MCF 10A (cell line): Measurements from ENCODE around the gene PKDCC. TPM values are rescaled to one million over a fixed set of nuclear protein-coding genes. Genes with fewer than 3 reads are reported as not detected.
"Not testable (repeated sequence)": the region's sequence is repeated elsewhere in the genome, so short reads cannot be mapped to it uniquely, and the experiment has no call there.

Experiments used
- BruUV-seq: library from RNA; stranded (reverse); fragments of 400-500 nt; replicated peaks from 2 replicates; lab custom pipeline; 2021; lab: Mats Ljungman, UMichigan
- CTCF ChIA-PET: fragments of 300-600 bp; sonication (Branson Sonifier 250); formaldehyde crosslinking; extraction: SDS; loops from one replicate; lab custom pipeline; 2021; ENCODE audit warnings: antibody characterized with exemption, inconsistent platforms; lab: Yijun Ruan, JAX
- POLR2A ChIA-PET: fragments of 300-600, 350-650 bp; sonication (Branson Sonifier 250); formaldehyde crosslinking; extraction: SDS; loops from one replicate; lab custom pipeline; 2020; ENCODE audit warnings: antibody characterized with exemption, inconsistent platforms; lab: Yijun Ruan, JAX
- DNase-seq: peaks from one replicate; pipeline ENCODE4 v3.0.0-alpha.2; 2018; ENCODE audit not compliant: unreplicated experiment
- H3K27ac Mint-ChIP-seq: one replicate; pipeline ENCODE4 v1.8.0; 2022; ENCODE audit warnings: mild to moderate bottlenecking, low read depth, mixed read lengths; ENCODE audit not compliant: unreplicated experiment
- H3K27me3 Mint-ChIP-seq: one replicate; pipeline ENCODE4 v1.8.0; 2022; ENCODE audit warnings: mixed read lengths; ENCODE audit not compliant: insufficient read depth, unreplicated experiment
- H3K36me3 Mint-ChIP-seq: one replicate; pipeline ENCODE4 v1.8.0; 2022; ENCODE audit warnings: mild to moderate bottlenecking, moderate library complexity, mixed read lengths; ENCODE audit not compliant: insufficient read depth, unreplicated experiment
- H3K4me1 Mint-ChIP-seq: one replicate; pipeline ENCODE4 v1.8.0; 2022; ENCODE audit warnings: mixed read lengths; ENCODE audit not compliant: insufficient read depth, unreplicated experiment
- H3K4me3 Mint-ChIP-seq: one replicate; pipeline ENCODE4 v1.8.0; 2022; ENCODE audit warnings: mild to moderate bottlenecking, moderate library complexity, mixed read lengths; ENCODE audit not compliant: unreplicated experiment
- H3K9me3 Mint-ChIP-seq: one replicate; pipeline ENCODE4 v1.8.0; 2022; ENCODE audit warnings: mixed read lengths; ENCODE audit not compliant: unreplicated experiment
- CTCF ChIP-seq: fragments of 200-600 bp; IDR thresholded peaks from one replicate; pipeline ENCODE4 v1.8.0; 2022; ENCODE audit warnings: antibody characterized with exemption, mild to moderate bottlenecking; ENCODE audit not compliant: unreplicated experiment
- intact Hi-C: fragments of 100-400 bp; cut with micrococcal nuclease; formaldehyde crosslinking; loops from 2 replicates; pipeline ENCODE4 v1.14.1; 2022
- total RNA-seq: library from RNA; stranded (reverse); gene quantifications from 2 replicates; pipeline ENCODE4 v1.2.3, GENCODE V29; 2022

Gene PKDCC
- total RNA-seq, 1 experiment from 2014 or later = 0.49 TPM

GRCh38 chr2:42060718-42061619 lies 13.1 kb downstream of the PKDCC start:
- no peak overlapping the region for H3K4me3 Mint-ChIP-seq
- BruUV-seq = no TSS peak
- no peaks in the 10 kb centered on the region for H3K9me3 Mint-ChIP-seq
- ChIA-PET POLR2A (interaction anchor here (0.6 kb wide), 1 partner anchor 11 kb away, joined by 3 read pairs; no protein-coding TSS in a partner anchor), CTCF (interaction anchor here (0.6 kb wide), 1 partner anchor 115 kb away, joined by 3 read pairs; no protein-coding TSS in a partner anchor)
- no peaks in the 10 kb centered on the region for H3K36me3 Mint-ChIP-seq
- intact Hi-C loops = no loop called here
- no peak overlapping the region for H3K27ac Mint-ChIP-seq
- H3K4me1 Mint-ChIP-seq = no peaks in the 10 kb centered on the region
- no peak for DNase-seq
- peaks cover 26% of the 10 kb centered on the region for H3K27me3 Mint-ChIP-seq
- no peak for TF ChIP-seq CTCF

GRCh38 chr2:42061839-42062238 lies 14.0 kb downstream of the PKDCC start:
- Mint-ChIP-seq H3K27me3 (peaks cover 26% of the 10 kb centered on the region), H3K4me3 (no peak overlapping the region), H3K36me3 (no peaks in the 10 kb centered on the region), H3K27ac (no peak overlapping the region), H3K4me1 (no peaks in the 10 kb centered on the region), H3K9me3 (no peaks in the 10 kb centered on the region)
- CTCF ChIA-PET = interaction anchor here (0.6 to 1.2 kb wide), 3 partner anchors 15 to 197 kb away, joined by 3 to 4 read pairs (median 3); no protein-coding TSS in a partner anchor
- intact Hi-C loops = no loop called here
- TF ChIP-seq CTCF = no peak
- no peak for DNase-seq
- POLR2A ChIA-PET = interaction anchor here (0.6 kb wide), 1 partner anchor 12 kb away, joined by 3 read pairs; no protein-coding TSS in a partner anchor
- no TSS peak for BruUV-seq

GRCh38 chr2:42063431-42064171 lies 15.8 kb downstream of the PKDCC start:
- H3K27ac Mint-ChIP-seq = no peak overlapping the region
- H3K9me3 Mint-ChIP-seq = no peaks in the 10 kb centered on the region
- ChIA-PET CTCF (interaction anchor here (0.7 kb wide), 1 partner anchor 9 kb away, joined by 4 read pairs; no protein-coding TSS in a partner anchor), POLR2A (no interaction called here)
- H3K4me3 Mint-ChIP-seq = no peak overlapping the region
- no peak for DNase-seq
- H3K4me1 Mint-ChIP-seq = no peaks in the 10 kb centered on the region
- TF ChIP-seq CTCF = no peak
- H3K36me3 Mint-ChIP-seq = peaks cover 6% of the 10 kb centered on the region
- H3K27me3 Mint-ChIP-seq = peaks cover 37% of the 10 kb centered on the region
- intact Hi-C loops = no loop called here
- no TSS peak for BruUV-seq

- Mint-ChIP-seq H3K27ac (no peak overlapping the region), H3K4me3 (no peak overlapping the region), H3K27me3 (peaks cover 46% of the 10 kb centered on the region), H3K4me1 (no peaks in the 10 kb centered on the region), H3K36me3 (peaks cover 6% of the 10 kb centered on the region), H3K9me3 (no peaks in the 10 kb centered on the region)
- TF ChIP-seq CTCF = no peak
- ChIA-PET CTCF (interaction anchor here (0.7 kb wide), 1 partner anchor 10 kb away, joined by 4 read pairs; no protein-coding TSS in a partner anchor), POLR2A (no interaction called here)
- no peak for DNase-seq
- no TSS peak for BruUV-seq
- intact Hi-C loops = no loop called here
Observed at GRCh38 chr2:42064417-42064942, 16.7 kb downstream of the PKDCC start.

GRCh38 chr2:42065753-42066152 lies 17.9 kb downstream of the PKDCC start:
- H3K27me3 Mint-ChIP-seq = peaks cover 56% of the 10 kb centered on the region
- H3K36me3 Mint-ChIP-seq = not testable (repeated sequence)

More at GRCh38 chr2:42065753-42066152, 17.9 kb downstream of the PKDCC start:
- H3K27ac Mint-ChIP-seq, POLR2A ChIA-PET, H3K4me3 Mint-ChIP-seq, BruUV-seq, DNase-seq, intact Hi-C loops, H3K4me1 Mint-ChIP-seq, H3K9me3 Mint-ChIP-seq: not testable (repeated sequence)
- CTCF ChIA-PET = interaction anchor here (0.6 kb wide), 1 partner anchor 25 kb away, joined by 3 read pairs; no protein-coding TSS in a partner anchor
